ENCODE measurements around the gene UNC119B.

DNA sequence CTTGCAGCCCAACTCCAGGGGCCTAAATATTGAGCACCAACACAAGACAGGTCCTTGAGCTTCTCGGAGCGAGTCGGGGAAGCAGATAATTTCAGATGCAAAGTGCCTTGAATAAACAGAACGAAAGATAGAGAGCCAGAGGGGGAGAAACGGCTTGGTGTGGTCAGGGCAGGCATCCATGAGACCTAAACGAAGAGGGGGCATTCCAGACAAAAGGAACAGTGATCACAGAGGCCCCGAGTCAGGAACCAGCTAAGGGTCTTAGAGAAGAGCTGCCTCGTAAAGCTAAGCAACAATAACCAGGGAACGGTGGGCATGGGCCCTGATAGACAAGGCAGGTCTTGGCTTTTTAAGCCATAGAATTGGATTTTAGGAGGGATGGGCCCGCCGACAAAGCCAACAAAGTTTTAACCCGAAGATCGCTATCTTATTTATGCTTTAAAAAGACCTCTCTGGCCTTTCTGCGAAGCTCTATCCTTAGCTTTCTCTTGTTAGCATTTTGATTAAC lies 14.9 kb downstream of the UNC119B start:
- no peak for TF ChIP-seq POLR2A (IDR thresholded peaks at IDR 0.05; ENCODE audit: low read length)
- no peak for TF ChIP-seq GATA1 (IDR thresholded peaks at IDR 0.05; ENCODE audit: low read depth, low read length)

All from erythroblast (primary cell).